ENCODE data around the gene SNORC. TPM values are rescaled to one million over a fixed set of nuclear protein-coding genes. Genes with fewer than 3 reads are reported as not detected.

The SNORC gene
- polyA plus RNA-seq, 2 donors = 1.0 to 2.4 TPM

DNA sequence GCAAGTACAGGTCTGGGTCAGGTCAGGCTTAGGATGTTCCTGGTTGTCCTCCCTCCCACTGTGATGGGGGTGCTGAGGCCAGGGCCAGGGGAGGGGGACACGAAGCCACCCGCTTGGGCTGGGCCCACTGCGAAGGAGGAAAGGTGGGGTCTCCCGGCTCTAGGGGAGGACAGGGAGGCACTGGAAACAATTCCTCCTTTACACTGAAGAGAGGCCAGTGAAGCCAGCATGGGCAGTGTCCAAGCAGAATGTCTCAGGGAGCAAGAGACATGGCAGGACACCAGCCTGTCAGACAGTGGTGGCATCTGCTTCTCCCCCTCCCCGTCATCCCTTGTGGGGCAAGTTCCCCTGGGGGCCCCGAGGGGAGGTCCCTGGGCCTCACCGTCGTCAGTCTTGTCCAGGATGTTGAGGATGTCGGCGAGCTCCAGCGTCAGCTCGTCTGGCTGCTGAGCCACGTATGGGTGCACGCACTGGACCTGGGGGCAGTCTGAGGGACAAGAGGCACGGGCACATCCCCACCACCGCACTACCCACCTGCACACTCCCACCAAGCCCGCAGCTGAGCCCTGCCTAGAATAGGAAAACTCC is 10.8 kb downstream of the SNORC start:
- peaks cover 0 to 32% of the 10 kb centered on the region in 2 donors for H3K36me3 ChIP-seq (ENCODE audit: control insufficient read depth in 2 of 2, insufficient read depth in 2 of 2, low read length in 1 of 2)
- peaks cover 0 to 2% of the 10 kb centered on the region in 2 donors for H3K9me3 ChIP-seq (ENCODE audit: control insufficient read depth in 2 of 2, insufficient read depth in 1 of 2, low read depth in 1 of 2, low read length in 1 of 2)
- no peak overlapping the region for H3K27ac ChIP-seq (ENCODE audit: low read depth in 2 of 2, low read length in 1 of 2)
- 80% methylated on average over 17 of the region's 17 CpGs for WGBS, 2 donors
- peaks cover 5 to 7% of the 10 kb centered on the region in 2 donors for H3K4me1 ChIP-seq (ENCODE audit: control insufficient read depth in 2 of 2, insufficient read depth in 2 of 2, low read length in 1 of 2)
- no peak overlapping the region for H3K4me3 ChIP-seq (ENCODE audit: low read depth in 1 of 2, low read length in 2 of 2)
- H3K27me3 ChIP-seq (ENCODE audit: control insufficient read depth in 1 of 2, insufficient read depth in 2 of 2, low read length in 2 of 2) = no peaks in the 10 kb centered on the region

DNA sequence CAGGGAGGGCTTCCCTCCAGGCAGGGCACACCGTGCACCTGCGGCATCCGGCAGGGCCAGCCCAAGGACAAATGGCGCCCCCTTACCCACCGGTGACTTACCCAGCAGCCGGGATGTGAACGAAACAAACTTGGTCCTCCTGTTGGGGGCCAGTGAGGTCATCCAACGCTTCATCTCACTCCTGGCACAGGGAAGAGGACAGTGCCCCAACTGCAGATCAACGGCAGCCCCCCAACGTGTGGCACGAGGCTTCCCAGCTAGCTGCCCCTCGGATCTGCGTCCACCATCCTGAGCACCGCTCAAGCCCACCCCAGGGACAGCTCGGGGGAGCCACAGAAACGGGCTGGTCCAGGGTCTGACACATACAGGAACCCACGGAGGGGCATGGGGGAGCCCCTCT is 12.0 kb downstream of the SNORC start:
- WGBS, 2 donors = 94% methylated on average over 17 of the region's 17 CpGs
- peaks cover 3 to 11% of the 10 kb centered on the region in 2 donors for H3K4me1 ChIP-seq (ENCODE audit: control insufficient read depth in 2 of 2, insufficient read depth in 2 of 2, low read length in 1 of 2)
- no peak overlapping the region for H3K4me3 ChIP-seq (ENCODE audit: low read depth in 1 of 2, low read length in 2 of 2)
- peaks cover 0 to 38% of the 10 kb centered on the region in 2 donors for H3K36me3 ChIP-seq (ENCODE audit: control insufficient read depth in 2 of 2, insufficient read depth in 2 of 2, low read length in 1 of 2)
- no peaks in the 10 kb centered on the region for H3K27me3 ChIP-seq (ENCODE audit: control insufficient read depth in 1 of 2, insufficient read depth in 2 of 2, low read length in 2 of 2)
- H3K9me3 ChIP-seq (ENCODE audit: control insufficient read depth in 2 of 2, insufficient read depth in 1 of 2, low read depth in 1 of 2, low read length in 1 of 2) = peaks cover 0 to 2% of the 10 kb centered on the region in 2 donors
- no peak overlapping the region for H3K27ac ChIP-seq (ENCODE audit: low read depth in 2 of 2, low read length in 1 of 2)

DNA sequence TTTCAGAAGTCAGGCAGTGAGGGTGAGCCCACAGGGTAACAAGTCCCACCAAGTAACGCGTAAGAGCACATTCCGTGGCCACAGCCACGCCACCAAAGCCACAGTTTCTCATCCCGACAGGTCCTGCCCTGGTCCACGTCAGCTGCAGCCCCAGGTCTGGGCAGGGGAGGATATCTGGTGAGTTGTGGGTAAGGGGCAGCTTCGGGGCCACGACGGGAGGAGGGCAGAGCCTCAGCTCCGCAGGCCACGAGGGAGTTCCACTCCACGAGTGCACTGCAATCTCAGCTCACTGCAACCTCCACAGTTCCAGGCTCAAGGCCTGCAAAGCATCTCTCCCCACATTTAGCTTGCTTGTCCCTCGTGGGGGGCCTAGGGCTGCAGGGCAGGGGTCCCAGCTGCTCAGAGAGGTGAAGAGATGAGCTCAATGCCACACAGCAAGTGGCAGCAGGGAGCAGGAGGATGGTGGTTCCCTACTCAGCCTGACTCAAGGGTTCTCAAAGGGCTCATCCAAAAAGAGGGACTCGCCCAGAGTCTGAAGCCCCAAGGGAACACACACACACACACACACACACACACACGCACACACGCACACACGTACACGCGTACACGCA is 12.5 kb downstream of the SNORC start:
- Histone ChIP-seq H3K9me3 (ENCODE audit: control insufficient read depth in 2 of 2, insufficient read depth in 1 of 2, low read depth in 1 of 2, low read length in 1 of 2) (peaks cover 0 to 2% of the 10 kb centered on the region in 2 donors), H3K27ac (ENCODE audit: low read depth in 2 of 2, low read length in 1 of 2) (no peak overlapping the region), H3K4me1 (ENCODE audit: control insufficient read depth in 2 of 2, insufficient read depth in 2 of 2, low read length in 1 of 2) (peaks cover 3 to 11% of the 10 kb centered on the region in 2 donors), H3K27me3 (ENCODE audit: control insufficient read depth in 1 of 2, insufficient read depth in 2 of 2, low read length in 2 of 2) (no peaks in the 10 kb centered on the region), H3K36me3 (ENCODE audit: control insufficient read depth in 2 of 2, insufficient read depth in 2 of 2, low read length in 1 of 2) (peaks cover 0 to 40% of the 10 kb centered on the region in 2 donors), H3K4me3 (ENCODE audit: low read depth in 1 of 2, low read length in 2 of 2) (no peak overlapping the region)
- 90 to 91% methylated on average over 17 to 20 of the region's 20 CpGs for WGBS, 2 donors

DNA sequence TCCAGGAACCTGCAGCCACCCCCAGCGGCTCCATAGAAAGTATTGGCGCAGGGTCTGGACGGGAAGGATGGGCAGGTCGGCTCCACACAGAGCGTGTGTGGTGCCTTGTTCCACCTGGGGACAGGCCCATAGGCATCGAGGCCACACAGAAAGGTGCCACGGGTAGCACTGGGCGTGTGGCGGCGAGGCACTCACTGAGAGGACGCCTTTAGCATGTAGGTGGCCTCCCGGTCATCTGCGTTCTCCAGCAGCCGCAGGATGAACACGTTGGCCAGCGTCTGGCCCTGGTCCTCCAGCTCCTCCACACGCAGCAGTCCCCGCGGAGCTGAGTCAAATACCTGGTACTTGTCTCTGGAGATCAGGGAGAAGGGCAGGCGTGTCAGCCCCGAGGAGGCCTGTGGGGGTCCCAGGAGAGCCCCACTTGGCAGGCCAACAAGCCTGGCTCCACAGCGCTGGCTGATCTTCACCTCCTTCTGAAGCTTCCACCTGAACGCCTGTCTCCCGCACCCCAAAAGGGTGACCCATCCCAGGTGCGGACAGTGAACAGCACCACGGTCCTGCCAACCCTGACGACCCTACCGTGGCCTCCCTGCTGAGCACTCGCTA is 13.2 kb downstream of the SNORC start:
- H3K36me3 ChIP-seq (ENCODE audit: control insufficient read depth in 2 of 2, insufficient read depth in 2 of 2, low read length in 1 of 2) = peaks cover 0 to 41% of the 10 kb centered on the region in 2 donors
- 93% methylated on average over 29 of the region's 29 CpGs for WGBS, 2 donors

DNA sequence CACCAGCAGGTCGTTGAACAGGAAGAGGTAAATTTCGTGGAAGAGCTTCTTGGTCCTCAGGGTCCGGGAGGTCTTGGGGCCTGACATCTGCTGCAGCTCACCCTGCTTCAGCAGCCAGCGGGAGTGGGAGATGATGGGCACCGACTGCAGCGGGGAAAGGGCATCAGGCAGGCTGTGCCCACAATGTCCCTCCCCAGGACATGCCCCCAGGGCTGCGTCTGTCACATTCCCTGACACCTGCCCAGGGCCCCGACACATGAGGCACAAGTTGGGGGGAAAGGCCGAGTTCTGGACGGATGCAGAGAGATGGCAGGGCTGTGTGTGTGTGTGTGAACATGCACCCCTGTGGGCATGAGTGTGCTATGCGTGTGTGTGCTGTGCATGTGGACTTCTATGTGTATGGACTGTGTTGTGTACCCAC is 13.9 kb downstream of the SNORC start:
- Histone ChIP-seq H3K27ac (ENCODE audit: low read depth in 2 of 2, low read length in 1 of 2) (no peak overlapping the region), H3K4me1 (ENCODE audit: control insufficient read depth in 2 of 2, insufficient read depth in 2 of 2, low read length in 1 of 2) (peaks cover 3 to 11% of the 10 kb centered on the region in 2 donors), H3K36me3 (ENCODE audit: control insufficient read depth in 2 of 2, insufficient read depth in 2 of 2, low read length in 1 of 2) (peaks cover 0 to 38% of the 10 kb centered on the region in 2 donors), H3K9me3 (ENCODE audit: control insufficient read depth in 2 of 2, insufficient read depth in 1 of 2, low read depth in 1 of 2, low read length in 1 of 2) (peaks cover 0 to 2% of the 10 kb centered on the region in 2 donors), H3K4me3 (ENCODE audit: low read depth in 1 of 2, low read length in 2 of 2) (no peak overlapping the region), H3K27me3 (ENCODE audit: control insufficient read depth in 1 of 2, insufficient read depth in 2 of 2, low read length in 2 of 2) (no peaks in the 10 kb centered on the region)
- 83 to 84% methylated on average over 11 of the region's 11 CpGs for WGBS, 2 donors

More for the DNA sequence above, 13.2 kb downstream of the SNORC start:
- H3K27ac ChIP-seq (ENCODE audit: low read depth in 2 of 2, low read length in 1 of 2) = no peak overlapping the region
- H3K4me3 ChIP-seq (ENCODE audit: low read depth in 1 of 2, low read length in 2 of 2) = no peak overlapping the region
- H3K4me1 ChIP-seq (ENCODE audit: control insufficient read depth in 2 of 2, insufficient read depth in 2 of 2, low read length in 1 of 2) = peaks cover 3 to 11% of the 10 kb centered on the region in 2 donors
- peaks cover 0 to 2% of the 10 kb centered on the region in 2 donors for H3K9me3 ChIP-seq (ENCODE audit: control insufficient read depth in 2 of 2, insufficient read depth in 1 of 2, low read depth in 1 of 2, low read length in 1 of 2)
- no peaks in the 10 kb centered on the region for H3K27me3 ChIP-seq (ENCODE audit: control insufficient read depth in 1 of 2, insufficient read depth in 2 of 2, low read length in 2 of 2)

DNA sequence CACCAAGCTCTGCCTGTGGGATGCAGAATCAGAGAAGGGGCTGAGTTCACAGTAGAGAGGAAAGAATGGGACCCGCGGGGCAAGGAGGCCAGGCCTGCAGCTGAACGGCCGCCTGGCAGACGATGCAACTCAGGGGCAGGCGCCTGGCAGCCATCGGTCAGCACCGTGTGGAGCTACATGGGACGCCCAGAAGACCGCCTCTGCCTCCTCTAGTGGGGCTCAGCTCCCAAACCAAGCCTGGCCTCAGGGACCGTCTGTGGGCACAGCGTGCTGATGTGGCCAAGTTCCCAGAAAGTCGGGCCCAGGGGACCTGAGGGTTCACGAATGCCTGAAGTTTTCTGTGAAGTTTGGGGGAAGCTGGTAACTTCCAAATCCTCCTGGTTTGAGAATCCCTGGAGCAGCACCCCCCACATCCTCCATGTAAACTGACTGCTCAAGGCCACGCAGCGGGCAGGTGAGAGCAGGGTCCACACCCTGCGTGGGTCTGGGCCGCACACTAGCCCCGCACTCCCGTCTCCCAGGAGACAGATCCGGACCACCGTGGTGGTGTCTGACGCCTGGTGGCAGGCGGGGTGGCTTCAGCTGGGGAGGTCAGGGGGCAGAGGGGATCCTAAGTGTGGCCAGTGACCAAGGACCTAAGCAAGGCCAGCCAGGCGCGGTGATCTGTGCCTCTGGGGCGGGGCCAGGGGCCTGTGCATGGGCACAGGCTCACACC is 14.6 kb downstream of the SNORC start:
- Histone ChIP-seq H3K27ac (ENCODE audit: low read depth in 2 of 2, low read length in 1 of 2) (no peak overlapping the region), H3K27me3 (ENCODE audit: control insufficient read depth in 1 of 2, insufficient read depth in 2 of 2, low read length in 2 of 2) (no peaks in the 10 kb centered on the region)

DNA sequence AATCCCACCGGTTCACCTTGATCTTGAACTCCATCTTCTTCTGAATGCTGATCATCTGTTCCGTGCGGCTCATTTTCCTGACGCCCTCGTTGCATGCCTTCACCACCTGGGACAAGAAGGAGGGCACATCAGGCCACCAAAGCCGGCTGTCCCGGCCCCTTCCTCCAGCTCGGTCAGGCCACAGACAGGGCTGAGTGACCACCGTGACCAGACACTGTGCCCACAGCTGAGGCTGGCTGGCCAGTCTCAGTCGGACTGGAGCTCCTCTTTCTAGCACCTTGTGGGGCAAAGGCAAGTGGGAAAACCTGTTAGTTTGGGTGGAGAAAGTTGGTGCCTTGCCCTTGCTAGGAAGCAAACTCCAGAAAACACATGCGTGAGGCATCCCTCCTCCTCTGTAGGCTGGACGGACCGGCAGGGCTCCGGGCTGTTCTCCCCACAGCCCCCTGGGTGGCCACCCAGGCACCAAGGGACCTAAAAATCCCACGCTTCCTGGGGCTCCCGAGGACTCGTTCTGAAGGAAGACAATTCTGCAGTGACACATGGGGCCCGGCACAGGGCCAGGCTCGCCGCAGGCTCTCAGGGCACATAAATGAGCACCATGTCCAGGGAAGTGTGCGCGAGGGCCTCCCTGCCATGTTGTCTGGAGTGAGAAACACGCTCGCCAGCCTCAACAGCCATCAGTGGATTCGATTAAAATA is 15.3 kb downstream of the SNORC start:
- peaks cover 3 to 11% of the 10 kb centered on the region in 2 donors for H3K4me1 ChIP-seq (ENCODE audit: control insufficient read depth in 2 of 2, insufficient read depth in 2 of 2, low read length in 1 of 2)
- peaks cover 0 to 31% of the 10 kb centered on the region in 2 donors for H3K36me3 ChIP-seq (ENCODE audit: control insufficient read depth in 2 of 2, insufficient read depth in 2 of 2, low read length in 1 of 2)
- H3K9me3 ChIP-seq (ENCODE audit: control insufficient read depth in 2 of 2, insufficient read depth in 1 of 2, low read depth in 1 of 2, low read length in 1 of 2) = peaks cover 0 to 2% of the 10 kb centered on the region in 2 donors
- H3K4me3 ChIP-seq (ENCODE audit: low read depth in 1 of 2, low read length in 2 of 2) = no peak overlapping the region
- WGBS, 2 donors = 68 to 81% methylated on average over 25 of the region's 25 CpGs
- H3K27ac ChIP-seq (ENCODE audit: low read depth in 2 of 2, low read length in 1 of 2) = no peak overlapping the region
- no peaks in the 10 kb centered on the region for H3K27me3 ChIP-seq (ENCODE audit: control insufficient read depth in 1 of 2, insufficient read depth in 2 of 2, low read length in 2 of 2)

More for the DNA sequence above, 14.6 kb downstream of the SNORC start:
- WGBS, 2 donors = 85 to 86% methylated on average over 25 to 27 of the region's 27 CpGs
- Histone ChIP-seq H3K36me3 (ENCODE audit: control insufficient read depth in 2 of 2, insufficient read depth in 2 of 2, low read length in 1 of 2) (peaks cover 0 to 31% of the 10 kb centered on the region in 2 donors), H3K4me1 (ENCODE audit: control insufficient read depth in 2 of 2, insufficient read depth in 2 of 2, low read length in 1 of 2) (peaks cover 3 to 11% of the 10 kb centered on the region in 2 donors), H3K9me3 (ENCODE audit: control insufficient read depth in 2 of 2, insufficient read depth in 1 of 2, low read depth in 1 of 2, low read length in 1 of 2) (peaks cover 0 to 2% of the 10 kb centered on the region in 2 donors), H3K4me3 (ENCODE audit: low read depth in 1 of 2, low read length in 2 of 2) (no peak overlapping the region)

DNA sequence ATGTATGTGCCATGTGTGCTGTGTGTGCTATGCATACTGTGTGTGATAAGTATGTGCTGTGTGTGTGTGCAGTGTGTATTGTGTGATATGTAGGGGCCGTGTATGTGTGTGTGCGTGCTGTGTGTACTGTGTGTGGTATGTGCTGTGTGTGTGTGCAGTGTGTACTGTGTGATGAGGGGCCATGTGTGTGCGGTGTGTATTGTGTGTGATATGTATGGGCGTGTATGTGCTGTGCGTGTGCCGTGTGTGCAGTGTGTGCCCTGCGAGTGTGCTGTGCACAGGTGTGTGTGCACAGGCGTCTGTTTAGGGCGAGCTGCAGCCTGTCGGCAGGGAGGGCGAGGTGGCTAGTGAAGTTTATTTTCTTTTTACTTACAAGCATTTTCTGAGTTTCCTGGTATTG is 16.1 kb downstream of the SNORC start:
- WGBS, 2 donors = 62 to 70% methylated on average over 11 of the region's 11 CpGs
- H3K36me3 ChIP-seq (ENCODE audit: control insufficient read depth in 2 of 2, insufficient read depth in 2 of 2, low read length in 1 of 2) = peaks cover 0 to 28% of the 10 kb centered on the region in 2 donors
- H3K4me1 ChIP-seq (ENCODE audit: control insufficient read depth in 2 of 2, insufficient read depth in 2 of 2, low read length in 1 of 2) = peaks cover 3 to 16% of the 10 kb centered on the region in 2 donors
- no peaks in the 10 kb centered on the region for H3K27me3 ChIP-seq (ENCODE audit: control insufficient read depth in 1 of 2, insufficient read depth in 2 of 2, low read length in 2 of 2)
- peaks cover 0 to 2% of the 10 kb centered on the region in 2 donors for H3K9me3 ChIP-seq (ENCODE audit: control insufficient read depth in 2 of 2, insufficient read depth in 1 of 2, low read depth in 1 of 2, low read length in 1 of 2)
- no peak overlapping the region for H3K4me3 ChIP-seq (ENCODE audit: low read depth in 1 of 2, low read length in 2 of 2)
- H3K27ac ChIP-seq (ENCODE audit: low read depth in 2 of 2, low read length in 1 of 2) = no peak overlapping the region

DNA sequence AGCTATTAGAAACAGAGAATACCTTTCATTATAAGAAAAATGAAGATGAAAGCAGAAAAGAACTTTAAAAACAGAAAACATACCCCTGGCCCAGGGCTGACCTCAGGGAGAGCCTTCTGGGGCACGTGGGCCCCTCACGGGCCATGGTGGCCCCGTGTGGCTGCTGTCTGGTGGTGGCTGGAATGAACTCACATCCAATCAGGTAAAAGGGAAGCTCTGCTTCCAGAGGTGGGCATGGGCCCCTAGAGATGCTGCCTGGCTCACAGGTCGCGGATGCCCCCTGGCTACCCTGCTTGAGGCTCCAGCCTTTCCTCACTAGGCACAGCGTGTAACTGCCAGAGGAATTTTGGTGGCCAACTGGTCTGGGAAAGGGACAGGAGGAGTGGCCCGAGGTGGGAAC is 16.6 kb downstream of the SNORC start:
- Histone ChIP-seq H3K4me1 (ENCODE audit: control insufficient read depth in 2 of 2, insufficient read depth in 2 of 2, low read length in 1 of 2) (peaks cover 3 to 19% of the 10 kb centered on the region in 2 donors), H3K27me3 (ENCODE audit: control insufficient read depth in 1 of 2, insufficient read depth in 2 of 2, low read length in 2 of 2) (no peaks in the 10 kb centered on the region), H3K4me3 (ENCODE audit: low read depth in 1 of 2, low read length in 2 of 2) (no peak overlapping the region), H3K9me3 (ENCODE audit: control insufficient read depth in 2 of 2, insufficient read depth in 1 of 2, low read depth in 1 of 2, low read length in 1 of 2) (peaks cover 0 to 2% of the 10 kb centered on the region in 2 donors), H3K36me3 (ENCODE audit: control insufficient read depth in 2 of 2, insufficient read depth in 2 of 2, low read length in 1 of 2) (peaks cover 0 to 28% of the 10 kb centered on the region in 2 donors), H3K27ac (ENCODE audit: low read depth in 2 of 2, low read length in 1 of 2) (no peak overlapping the region)
- 75 to 76% methylated on average over 7 of the region's 7 CpGs for WGBS, 2 donors

Data from esophagus (tissue), 2 donors.